Measurements from ENCODE around the gene SAA2. TPM values are rescaled to one million over a fixed set of nuclear protein-coding genes. Genes with fewer than 3 reads are reported as not detected.
"Not testable (repeated sequence)": the region's sequence is repeated elsewhere in the genome, so short reads cannot be mapped to it uniquely, and the experiment has no call there.

The SAA2 gene
- total RNA-seq, 1 experiment from 2014 or later: not detected

DNA sequence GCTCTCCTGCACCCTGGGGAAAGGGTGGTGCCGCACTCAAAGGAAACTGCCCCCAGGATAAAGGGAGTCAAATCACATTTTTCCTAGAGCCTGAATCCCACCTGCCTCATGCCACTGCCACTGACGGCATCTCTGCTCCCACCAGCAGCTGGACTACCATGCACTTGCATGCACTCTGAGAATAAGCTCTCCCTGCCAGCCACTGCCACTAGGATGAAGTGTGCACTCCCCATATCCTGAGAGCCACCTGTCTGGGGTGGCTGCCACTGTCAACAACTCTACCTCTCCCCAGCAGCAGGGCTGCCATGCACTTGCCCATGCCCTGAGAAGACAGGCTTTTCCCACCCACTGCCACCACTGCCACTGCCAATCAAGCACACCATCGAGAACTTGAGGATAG, 44.2 kb downstream of the SAA2 start:
- Histone ChIP-seq H3K27ac (ENCODE audit: low read length) (no peak overlapping the region), H3F3A (ENCODE audit: low read length, unreplicated experiment) (no peaks in the 10 kb centered on the region), H3K4me3 (ENCODE audit: low read length) (no peak overlapping the region), H3K79me2 (ENCODE audit: low read length) (no peaks in the 10 kb centered on the region), H3K9me2 (replicated peaks; ENCODE audit: low read length) (no peaks in the 10 kb centered on the region), H3K4me2 (ENCODE audit: low read length) (no peak overlapping the region), H3K9ac (ENCODE audit: low read length) (no peak overlapping the region), H3K36me3 (ENCODE audit: low read depth, low read length) (no peaks in the 10 kb centered on the region), H2AFZ (ENCODE audit: low read length) (no peak overlapping the region), H3K9me3 (ENCODE audit: low read length) (no peaks in the 10 kb centered on the region), H3K4me1 (ENCODE audit: insufficient read depth, low read length) (no peaks in the 10 kb centered on the region), H3K27me3 (ENCODE audit: low read length) (no peaks in the 10 kb centered on the region), H4K20me1 (ENCODE audit: low read length) (no peaks in the 10 kb centered on the region)
- ATAC-seq (no peak), DNase-seq (no peak)
- intact Hi-C loops (cut with micrococcal nuclease): no loop called here
- TF ChIP-seq EZH2 (IDR thresholded peaks at IDR 0.05; ENCODE audit: low read length, unreplicated experiment): no peak
- no peak for TF ChIP-seq EZH2phosphoT487 (IDR thresholded peaks at IDR 0.05; ENCODE audit: borderline replicate concordance, low read length)
- TF ChIP-seq CTCF (conservative IDR thresholded peaks at IDR 0.05; ENCODE audit: low read depth, low read length): no peak
- no TSS peak for BruUV-seq (replicated peaks)
- ChIA-PET CTCF (interaction anchor here (0.6 to 1.4 kb wide), 4 partner anchors 33 to 679 kb away, joined by 3 to 7 read pairs (median 4); no protein-coding TSS in a partner anchor), POLR2A (ENCODE audit: unreplicated experiment) (no interaction called here)

DNA sequence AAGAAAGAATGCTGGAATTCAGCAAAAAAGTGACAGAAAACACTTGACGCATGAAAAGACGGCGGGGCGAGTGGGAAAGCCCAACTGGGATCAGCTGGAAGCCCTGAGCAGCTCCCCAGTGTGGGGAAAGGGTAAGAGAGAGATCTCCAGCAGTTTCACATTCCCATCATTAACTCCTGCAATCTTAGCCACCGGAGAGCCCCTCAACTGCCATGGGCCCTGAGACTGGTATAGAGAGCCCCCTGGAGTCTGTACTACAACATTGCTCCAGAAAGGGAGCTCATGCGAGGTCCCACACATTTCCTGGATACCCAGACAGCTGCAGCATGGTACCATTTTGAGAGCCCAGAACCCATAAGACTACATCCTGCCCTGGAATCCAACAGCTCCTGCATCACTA, 44.7 kb downstream of the SAA2 start:
- peak; percentile 40; the same call in 1 of the 2 replicates for ATAC-seq
- CTCF ChIA-PET: interaction anchor here (0.6 to 1.4 kb wide), 6 partner anchors 32 to 679 kb away, joined by 3 to 7 read pairs (median 4); no protein-coding TSS in a partner anchor
- TF ChIP-seq CTCF (conservative IDR thresholded peaks at IDR 0.05; ENCODE audit: low read depth, low read length) (peak; percentile 53), EZH2phosphoT487 (IDR thresholded peaks at IDR 0.05; ENCODE audit: borderline replicate concordance, low read length) (no peak), EZH2 (IDR thresholded peaks at IDR 0.05; ENCODE audit: low read length, unreplicated experiment) (no peak)
- H3K9ac ChIP-seq (ENCODE audit: low read length): no peak overlapping the region
- no peak overlapping the region for H3K4me3 ChIP-seq (ENCODE audit: low read length)
- DNase-seq: peak; percentile 12
- no peaks in the 10 kb centered on the region for H3K9me2 ChIP-seq (replicated peaks; ENCODE audit: low read length)
- no peaks in the 10 kb centered on the region for H3F3A ChIP-seq (ENCODE audit: low read length, unreplicated experiment)
- H3K36me3 ChIP-seq (ENCODE audit: low read depth, low read length): no peaks in the 10 kb centered on the region
- no peaks in the 10 kb centered on the region for H3K4me1 ChIP-seq (ENCODE audit: insufficient read depth, low read length)
- BruUV-seq (replicated peaks): no TSS peak
- H2AFZ ChIP-seq (ENCODE audit: low read length): no peak overlapping the region
- no peaks in the 10 kb centered on the region for H3K27me3 ChIP-seq (ENCODE audit: low read length)
- intact Hi-C loops (cut with micrococcal nuclease): no loop called here
- H3K27ac ChIP-seq (ENCODE audit: low read length): no peak overlapping the region
- no peak overlapping the region for H3K4me2 ChIP-seq (ENCODE audit: low read length)
- no peaks in the 10 kb centered on the region for H3K79me2 ChIP-seq (ENCODE audit: low read length)
- H3K9me3 ChIP-seq (ENCODE audit: low read length): no peaks in the 10 kb centered on the region
- POLR2A ChIA-PET (ENCODE audit: unreplicated experiment): no interaction called here
- no peaks in the 10 kb centered on the region for H4K20me1 ChIP-seq (ENCODE audit: low read length)

DNA sequence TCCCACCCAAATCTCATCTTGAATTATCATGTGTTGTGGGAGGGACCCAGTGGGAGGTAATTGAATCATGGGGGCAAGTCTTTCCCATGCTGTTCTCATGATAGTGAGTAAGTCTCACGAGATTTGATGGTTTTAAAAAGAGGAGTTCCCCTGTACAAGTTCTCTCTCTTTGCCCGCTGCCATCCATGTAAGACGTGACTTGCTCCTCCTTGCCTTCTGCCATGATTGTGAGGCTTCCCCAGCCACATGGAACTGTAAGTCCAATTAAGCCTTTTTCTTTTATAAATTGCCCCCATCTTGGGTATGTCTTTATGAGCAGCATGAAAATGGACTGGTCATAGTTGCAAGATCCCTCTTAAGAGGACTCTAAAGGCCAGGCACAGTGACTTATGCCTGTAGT, 50.7 kb downstream of the SAA2 start:
- ATAC-seq; H3K27ac ChIP-seq (ENCODE audit: low read length); H3K9me2 ChIP-seq (replicated peaks; ENCODE audit: low read length); CTCF ChIA-PET; H3K4me1 ChIP-seq (ENCODE audit: insufficient read depth, low read length); H3F3A ChIP-seq (ENCODE audit: low read length, unreplicated experiment); H3K4me3 ChIP-seq (ENCODE audit: low read length); DNase-seq; POLR2A ChIA-PET (ENCODE audit: unreplicated experiment); H3K9me3 ChIP-seq (ENCODE audit: low read length); H3K79me2 ChIP-seq (ENCODE audit: low read length); H2AFZ ChIP-seq (ENCODE audit: low read length); H3K4me2 ChIP-seq (ENCODE audit: low read length); H3K9ac ChIP-seq (ENCODE audit: low read length); intact Hi-C loops (cut with micrococcal nuclease); H4K20me1 ChIP-seq (ENCODE audit: low read length); BruUV-seq (replicated peaks); H3K36me3 ChIP-seq (ENCODE audit: low read depth, low read length): not testable (repeated sequence)
- H3K27me3 ChIP-seq (ENCODE audit: low read length): peaks cover 18% of the 10 kb centered on the region

All from PC-3 (cell line).